GM19452 (cell line): ENCODE results near the gene TMEM80.
A peak's percentile ranks its signal among the peaks of the same experiment; 100 is the strongest.
"Not testable (repeated sequence)": the region's sequence is repeated elsewhere in the genome, so short reads cannot be mapped to it uniquely, and the experiment has no call there.

Experiments used
- ATAC-seq: cut with Tn5 transposase; IDR thresholded peaks from one replicate; pipeline ENCODE4 v1.9.1; 2021; ENCODE audit not compliant: unreplicated experiment

The TMEM80 gene

DNA sequence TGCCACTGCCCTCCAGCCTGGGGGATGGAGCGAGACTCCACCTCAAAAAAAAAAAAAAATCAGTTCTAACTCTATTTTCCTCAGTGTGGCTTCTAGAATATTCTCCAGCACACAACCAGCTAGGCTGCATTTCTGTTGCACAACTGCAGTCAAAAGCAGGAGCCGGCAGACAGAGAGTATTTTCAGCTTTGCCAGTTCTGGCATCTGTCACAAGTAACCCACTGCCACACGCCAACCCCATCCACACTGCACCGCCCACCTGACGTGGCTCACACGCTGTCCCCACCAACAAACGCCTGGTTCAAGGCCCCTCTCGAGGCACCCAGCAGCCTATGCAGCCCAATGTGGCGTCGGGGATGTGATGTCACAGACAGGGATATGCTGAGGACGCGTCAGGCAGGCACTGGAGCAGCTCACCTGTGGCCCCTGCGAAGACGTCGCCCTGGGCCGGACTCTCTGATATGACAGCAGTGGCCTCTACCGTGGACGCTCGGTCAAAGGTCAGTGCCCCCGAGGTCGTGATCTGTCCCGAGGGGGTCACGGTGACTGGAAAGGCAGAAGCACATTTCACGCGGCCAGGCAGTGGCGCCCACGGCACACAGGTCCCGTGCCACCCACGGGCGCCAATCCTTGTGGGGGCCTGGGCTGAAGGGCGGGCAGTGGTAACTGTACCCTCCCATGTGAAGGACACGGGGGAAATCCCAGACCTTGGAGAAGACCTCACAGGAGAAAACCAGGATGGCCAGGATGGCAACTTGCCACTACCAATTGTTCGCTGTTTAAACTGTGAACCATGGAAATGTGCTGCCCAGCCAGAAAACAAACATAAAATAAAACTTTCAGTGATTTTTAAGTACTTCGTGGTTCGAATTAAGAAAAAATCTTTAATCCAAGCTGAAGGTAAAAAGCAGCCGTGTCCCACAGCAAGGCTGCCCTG is 16.1 kb upstream of the TMEM80 start:
- no peak for ATAC-seq

DNA sequence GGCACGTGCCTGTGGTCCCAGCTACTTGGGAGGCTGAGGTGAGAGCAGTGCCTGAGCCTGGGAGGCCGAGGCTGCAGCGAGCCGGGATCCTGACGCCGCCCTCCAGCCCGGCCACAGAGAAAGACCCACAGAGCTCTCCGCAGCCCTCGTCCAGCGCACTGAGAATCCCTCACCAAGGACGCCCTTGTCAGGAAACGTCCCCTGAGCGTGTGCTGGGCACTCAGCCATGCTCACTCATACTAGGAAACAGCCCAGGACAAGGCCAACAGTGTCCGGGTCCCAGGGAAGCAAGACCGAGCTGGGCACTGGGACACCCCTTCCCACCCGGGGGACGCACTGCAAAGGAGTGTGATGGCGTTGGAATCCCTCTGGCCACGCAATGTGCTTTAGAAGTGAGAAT is 15.1 kb upstream of the TMEM80 start:
- no peak for ATAC-seq

DNA sequence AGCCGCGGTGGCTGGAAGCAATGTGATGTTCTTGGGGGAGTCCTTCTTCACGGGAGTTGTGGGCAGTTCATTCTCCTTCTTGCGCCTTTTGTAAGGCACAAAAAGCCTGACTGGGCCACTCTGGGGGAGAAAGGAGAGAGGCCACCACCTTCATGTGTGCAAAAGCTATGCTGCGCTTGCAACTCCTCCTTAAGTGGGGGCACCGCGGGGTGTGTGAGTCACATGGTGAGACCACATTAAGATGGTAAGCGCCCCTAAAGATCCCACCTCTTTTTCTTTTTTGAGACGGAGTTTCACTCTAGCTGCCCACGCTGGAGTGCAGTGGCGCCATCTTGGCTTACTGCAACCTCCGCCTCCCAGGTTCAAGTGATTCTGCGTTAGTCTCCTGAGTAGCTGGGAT is 14.6 kb upstream of the TMEM80 start:
- no peak for ATAC-seq

DNA sequence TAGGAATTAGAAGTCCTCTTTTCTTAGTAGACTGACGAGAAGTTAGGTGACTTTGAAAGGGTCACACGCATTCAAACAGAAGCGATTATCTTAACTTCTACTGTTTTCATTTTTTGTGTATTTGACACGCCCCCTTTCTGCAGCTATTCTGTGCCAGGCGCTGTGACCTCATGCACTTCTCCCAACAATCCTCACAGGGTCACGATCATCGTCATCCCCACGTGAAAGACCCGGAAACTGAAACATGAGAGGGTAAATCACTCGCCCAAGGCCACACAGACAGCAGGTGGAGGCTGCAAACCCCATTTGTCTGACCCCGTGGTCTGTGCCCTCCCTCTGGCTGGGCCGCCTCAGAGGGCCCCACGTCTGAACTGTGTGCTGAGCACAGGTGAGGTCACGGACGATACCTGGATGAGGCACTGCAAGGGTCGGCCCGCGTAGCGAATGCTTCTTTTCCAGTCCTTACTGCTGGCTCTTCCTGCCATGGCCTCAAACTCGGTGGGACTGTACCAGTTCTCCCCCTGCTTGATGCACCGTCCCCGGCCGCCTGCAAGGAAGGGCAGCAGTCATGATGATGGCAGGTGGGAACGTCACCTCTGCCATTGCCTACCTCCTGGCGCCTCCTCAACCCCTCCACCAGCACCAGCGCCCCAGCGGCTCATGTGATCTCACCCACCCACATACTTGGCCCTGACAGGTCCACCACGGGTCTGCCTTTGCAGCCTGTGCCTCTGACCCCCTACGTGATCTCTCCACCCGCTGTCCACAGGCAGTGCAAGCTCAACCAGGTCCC is 9.0 kb upstream of the TMEM80 start:
- ATAC-seq, result no peak

DNA sequence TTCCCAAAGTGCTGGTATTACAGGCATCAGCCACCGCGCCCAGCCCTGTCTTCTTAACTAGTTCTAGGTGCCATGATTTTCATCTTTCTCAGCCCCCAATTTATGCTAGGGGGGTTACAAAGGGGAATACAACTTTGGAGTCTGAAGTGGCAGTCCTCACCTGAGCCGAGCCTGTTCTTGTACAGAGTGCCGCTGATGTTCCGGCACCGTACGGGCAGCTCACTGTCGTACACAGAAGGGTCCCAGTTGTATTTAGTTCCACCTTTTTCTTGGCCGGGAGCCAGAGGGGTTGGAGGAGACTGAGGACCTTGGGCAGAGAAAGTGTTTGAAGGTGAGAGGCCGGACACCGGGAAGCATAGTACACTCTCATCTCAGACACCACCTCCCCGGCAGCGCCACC is 7.9 kb upstream of the TMEM80 start:
- no peak for ATAC-seq

DNA sequence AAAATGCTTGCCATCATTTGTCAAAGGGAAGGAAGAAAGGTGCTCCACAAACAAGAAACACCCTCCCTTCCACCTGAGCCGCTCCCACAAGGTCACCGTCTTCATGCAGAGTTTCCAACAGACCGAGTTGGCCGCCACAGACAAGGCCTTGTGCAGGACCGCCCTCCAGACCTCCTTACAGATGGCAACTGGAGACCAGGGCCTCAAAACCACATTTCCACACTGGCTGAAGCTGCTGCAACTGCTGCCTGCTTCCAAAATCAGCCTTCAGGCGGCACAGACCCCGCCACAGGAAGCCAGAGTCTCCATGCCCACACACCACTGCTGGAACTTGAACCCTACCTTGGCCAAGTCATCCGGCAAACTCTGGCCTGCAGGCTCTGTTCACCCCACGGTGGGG is 6.9 kb upstream of the TMEM80 start:
- ATAC-seq, result no peak

DNA sequence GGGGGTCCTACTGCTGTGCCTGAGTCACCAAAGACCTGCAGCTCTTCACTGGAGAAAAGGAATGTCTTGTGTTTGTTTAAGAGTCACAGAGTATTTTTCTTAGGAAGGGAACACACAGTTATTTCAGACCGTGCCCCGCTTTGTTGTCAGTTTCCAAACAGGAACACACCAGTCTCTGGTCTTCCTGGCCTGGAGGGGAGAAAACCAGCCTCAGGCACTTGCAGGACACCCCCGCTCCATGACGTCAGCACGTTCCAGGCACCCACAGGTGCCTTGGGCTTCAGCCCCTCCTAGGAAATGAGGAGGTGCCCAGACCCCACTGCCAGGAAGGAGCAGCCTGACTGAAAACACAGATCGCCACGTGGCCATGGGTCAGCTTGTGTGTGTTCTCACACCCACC is 6.0 kb upstream of the TMEM80 start:
- ATAC-seq, result no peak

DNA sequence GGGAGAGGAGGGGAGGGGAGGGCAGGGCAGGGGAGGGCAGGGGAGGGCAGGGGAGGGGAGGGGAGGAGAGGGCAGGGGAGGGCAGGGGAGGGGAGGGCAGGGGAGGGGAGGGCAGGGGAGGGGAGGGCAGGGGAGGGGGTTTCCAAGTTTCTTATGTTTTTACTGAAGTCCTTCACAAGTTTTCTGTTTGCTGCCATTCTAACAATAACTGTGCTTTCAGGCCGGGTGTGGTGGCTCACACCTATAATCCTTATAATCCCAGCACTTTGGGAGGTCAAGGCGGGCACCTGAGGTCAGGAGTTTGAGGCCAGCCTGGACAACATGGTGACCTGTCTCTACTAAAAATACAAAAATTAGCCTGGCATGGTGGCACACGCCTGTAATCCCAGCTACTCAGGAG is 5.4 kb upstream of the TMEM80 start:
- ATAC-seq, result not testable (repeated sequence)

DNA sequence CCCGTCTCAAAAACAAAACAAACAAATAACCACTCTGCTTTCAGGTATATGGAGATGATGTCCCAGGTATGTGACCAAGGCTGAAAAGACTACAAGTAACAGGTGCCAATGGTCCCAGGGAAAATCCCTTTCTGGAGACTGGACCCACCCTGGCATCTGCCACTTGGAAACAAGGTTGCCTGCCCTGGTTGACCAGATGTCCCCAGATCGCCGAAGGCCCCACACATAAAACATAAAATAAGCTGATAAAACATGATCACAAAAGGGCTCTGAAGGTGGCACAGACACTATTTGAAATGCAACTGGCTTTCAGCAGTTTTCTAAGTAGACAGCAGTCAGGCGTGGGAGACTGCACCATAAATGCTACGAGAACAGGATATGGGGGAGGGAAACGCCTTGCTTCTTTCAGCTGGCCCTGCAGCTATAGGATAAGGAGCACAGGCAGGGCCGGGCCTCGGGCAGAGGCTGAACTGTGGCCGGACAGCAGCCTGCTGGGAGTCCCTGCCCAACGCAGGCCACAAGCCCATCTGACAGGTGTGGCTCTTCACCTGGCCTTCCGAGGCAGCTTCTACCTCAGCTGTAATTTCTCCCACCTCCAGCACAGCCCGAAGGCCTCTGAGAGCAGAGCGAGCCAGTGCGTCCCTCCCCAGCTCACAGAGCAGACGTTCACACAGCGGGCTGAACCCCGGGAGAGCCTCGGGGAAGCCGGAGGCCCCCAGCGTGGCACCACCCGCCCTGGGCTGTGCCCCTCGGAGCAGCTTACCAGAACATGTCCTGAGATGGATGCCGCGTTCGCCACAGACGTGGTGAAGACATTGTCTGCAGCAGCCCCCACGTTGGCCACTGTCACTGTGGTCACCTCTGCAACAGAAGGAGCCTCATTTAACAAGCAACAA is 4.6 kb upstream of the TMEM80 start:
- no peak for ATAC-seq

DNA sequence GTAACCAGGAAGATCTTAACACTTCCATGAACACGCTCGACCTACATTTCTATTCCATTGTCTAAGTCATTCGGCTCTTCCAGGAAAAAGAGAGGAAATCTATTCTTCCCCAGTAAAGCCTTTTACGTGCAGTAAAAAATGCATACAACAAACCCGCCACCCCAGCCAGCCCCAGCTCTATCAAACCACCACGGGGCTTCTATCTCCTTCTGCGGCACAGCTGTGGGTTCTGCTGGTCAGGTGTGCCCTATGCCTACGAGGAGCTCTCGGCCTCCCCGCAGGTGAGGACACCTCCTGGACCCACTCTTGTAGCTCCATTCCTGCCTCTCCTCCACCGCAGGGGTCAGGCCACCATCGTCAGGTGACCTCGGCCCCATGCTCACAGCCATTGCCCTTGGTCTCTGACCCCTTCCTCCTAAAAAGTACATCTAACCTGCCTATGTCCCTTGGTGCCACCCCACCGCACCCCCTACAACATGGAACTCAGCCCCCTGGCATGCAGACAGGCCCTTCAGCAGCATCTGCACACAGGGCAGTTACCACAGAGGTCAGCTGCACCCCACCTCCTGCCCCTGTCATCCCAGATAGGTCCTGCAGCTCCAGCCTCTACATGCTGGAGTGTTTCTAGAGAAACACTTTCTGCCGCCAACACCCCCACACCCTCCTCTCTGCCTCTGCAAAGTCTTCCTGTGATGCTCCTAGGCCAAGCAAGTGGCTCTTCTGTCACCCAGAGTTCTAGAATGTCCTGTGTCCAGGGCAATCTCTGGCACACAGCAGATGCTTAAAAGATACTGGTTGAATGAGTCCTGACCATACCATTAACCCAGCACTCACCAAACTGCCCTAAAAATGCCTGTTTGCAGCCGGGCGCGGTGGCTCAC is 3.7 kb upstream of the TMEM80 start:
- no peak for ATAC-seq

DNA sequence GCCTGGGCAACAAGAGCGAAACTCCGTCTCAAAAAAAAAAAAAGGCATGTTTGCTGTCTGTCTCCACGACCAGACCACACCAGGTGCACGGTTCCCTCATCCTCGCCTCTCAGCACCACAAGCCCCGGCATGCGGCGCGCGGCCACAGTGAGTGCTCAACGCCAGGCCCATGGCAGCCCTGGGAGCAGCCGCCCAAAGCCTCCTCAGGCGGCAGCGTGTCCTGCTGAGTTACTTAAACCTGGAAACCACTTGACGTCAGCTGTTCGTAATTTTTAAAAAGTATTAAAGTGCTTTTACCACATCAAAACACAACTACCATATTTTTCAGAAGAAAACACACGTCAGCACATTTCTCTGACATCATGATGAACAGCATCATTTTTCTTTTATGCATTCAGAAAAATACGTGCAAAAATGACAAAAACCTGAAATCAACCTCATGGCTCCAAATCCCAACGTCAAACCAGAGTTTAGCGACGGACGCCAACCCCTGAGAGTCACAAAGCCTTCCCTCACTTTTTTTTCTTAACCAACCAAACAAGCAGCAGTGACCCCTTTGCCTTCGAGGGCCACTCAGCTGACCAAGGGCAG is 2.7 kb upstream of the TMEM80 start:
- ATAC-seq, result no peak

DNA sequence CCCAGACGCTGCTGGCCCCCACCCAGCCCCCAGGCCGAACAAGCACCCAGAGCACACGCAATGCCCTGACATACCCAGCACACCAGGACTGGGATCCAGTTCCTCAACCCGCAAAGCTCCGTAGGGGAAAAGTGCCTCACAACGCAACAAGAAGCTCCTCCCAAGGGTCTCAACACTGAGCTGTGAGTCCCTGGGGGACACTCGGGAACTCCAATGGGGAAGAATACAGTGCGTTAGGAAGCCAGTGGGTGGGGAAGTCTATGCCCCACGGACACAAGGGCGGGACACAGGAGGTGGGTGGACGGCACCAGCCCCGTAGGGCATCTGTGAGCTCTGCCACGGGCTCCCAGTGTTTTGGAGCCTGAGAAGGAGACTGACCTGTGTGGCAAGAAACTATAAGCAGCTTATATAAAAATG is 2.2 kb upstream of the TMEM80 start:
- ATAC-seq, result no peak

DNA sequence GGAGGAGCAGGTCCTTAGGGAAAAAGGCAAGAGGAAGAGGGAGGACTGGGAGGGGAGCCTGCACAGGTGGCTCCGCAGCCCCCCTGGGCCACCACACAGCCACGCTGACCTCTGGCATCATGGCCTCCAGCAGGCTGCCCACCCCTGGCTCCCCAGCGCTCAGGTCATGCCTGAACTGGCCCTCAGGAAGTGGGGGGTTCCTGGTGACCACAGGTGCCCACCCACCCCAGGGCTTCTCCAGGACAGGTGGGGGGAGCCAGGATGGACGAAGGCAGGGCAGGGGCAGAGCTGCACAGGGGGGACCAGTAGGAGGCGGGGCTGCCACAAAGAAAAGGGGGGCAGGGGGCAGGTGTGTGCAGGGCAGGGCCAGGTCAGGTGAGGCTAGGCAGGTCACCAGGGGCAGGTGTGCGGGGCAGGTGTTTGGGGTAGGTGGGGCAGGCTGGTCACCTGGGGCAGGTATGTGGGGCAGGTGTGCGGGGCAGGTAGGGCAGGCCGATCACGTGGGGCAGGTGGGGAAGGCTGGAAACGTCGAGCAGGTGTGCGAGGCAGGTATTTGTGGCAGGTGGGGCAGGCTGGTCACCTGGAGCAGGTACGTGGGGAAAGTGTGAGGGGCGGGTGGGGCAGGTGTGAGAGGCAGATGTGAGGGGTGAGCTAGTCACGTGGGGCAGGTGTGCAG is 1.6 kb upstream of the TMEM80 start:
- ATAC-seq, result no peak

DNA sequence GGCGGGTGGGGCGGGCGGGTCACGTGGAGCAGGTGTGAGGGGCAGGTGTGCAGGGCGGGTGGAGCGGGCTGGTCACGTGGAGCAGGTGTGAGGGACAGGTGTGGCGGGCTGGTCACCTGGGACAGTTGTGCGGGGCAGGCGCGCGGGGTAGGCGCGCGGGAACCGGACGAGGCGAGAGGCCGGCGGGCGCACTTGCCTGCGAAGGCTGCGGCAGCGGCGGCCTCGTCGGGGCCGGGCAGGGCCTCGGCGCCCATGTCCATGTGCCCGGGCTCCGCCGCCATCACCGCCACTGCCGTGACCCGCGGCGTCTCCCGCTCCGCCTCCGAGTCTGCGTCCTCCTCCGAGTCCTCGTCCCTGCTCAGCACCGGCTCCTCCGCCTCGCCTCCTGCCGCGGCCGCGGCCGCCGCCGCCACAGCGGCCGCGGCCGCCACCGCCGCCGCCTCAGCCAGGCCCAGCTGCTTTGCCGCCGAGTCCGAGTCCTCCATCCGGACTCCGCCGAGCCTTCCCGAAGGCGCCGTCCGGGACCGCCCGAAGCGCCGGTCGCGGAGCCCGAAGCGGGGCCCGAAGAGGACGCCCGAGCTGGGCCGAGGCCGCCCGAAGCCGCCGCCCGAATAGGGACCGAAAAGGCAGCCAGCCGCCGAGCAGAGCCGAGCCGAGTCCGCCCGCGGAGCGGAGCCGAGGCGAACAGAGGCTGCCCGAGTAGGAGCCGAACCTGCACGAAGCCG is 891 bp upstream of the TMEM80 start, which contains the start of gene DEAF1:
DEAF1 (minus strand) TSS at position 660 of the 725 bp plus-strand sequence; CDS start at position 485, 175 bp downstream.
- peak; percentile 77 for ATAC-seq

DNA sequence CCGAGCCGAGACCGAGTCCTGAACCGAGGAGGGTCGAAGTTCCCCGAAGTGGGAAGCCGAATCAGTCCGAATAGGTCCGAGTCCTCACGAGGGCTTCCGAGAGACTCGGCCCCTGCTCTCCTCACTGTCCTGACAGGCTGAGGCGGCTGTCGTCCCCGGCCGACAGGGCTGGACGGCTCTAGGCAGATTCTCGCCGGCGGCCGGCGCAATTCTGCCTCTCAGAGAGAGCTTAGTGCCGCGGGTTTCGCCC is 403 bp upstream of the TMEM80 start:
- ATAC-seq, result no peak

DNA sequence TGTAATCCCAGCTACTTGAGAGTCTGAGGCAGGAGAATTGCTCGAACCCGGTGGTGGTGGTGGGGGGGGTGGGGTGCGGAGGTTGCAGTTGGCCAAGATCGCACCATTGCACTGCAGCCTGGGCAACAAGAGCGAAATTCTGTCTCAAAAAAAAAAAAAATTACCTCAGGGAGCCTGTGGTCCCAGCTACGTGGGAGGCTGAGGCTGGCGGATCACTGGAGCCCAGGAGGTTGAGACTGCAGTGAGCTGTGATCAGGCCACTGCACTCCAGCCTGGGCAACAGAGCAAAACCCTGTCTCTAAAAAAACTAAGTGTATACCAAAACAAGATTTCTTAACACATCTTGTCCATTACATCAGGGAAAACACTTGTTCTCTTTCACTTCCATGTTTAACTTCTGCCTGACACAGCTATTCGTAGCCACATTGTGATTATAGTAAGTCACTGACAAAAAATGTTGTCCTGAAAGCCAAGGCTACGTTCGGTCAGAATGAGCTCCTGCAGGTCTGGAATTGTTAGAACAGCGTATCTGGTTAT is 1.4 kb downstream of the TMEM80 start:
- no peak for ATAC-seq

DNA sequence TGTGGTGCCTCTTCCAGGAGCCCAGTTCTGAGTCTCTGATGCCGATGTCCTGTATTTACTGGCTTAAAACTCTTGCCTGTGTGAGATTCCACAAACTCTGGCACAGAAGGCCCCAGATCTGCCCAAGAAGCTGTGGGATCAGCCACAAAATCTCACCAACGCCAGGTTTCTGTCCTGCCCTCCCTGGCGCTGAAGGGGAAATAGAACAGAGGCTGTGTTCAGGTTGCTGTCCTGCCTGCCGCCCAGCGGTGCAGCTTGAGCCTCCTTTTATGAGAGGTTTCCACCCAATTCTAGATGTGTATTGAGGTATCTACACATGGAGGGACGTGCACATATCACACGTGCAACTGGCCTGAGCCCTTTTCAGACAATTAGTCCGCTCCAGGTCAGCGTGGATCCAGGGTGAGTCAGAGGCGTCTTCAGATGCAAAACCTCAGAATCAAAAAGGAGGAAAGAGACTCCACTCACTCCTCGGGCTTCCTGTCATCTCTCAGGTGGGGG is 2.2 kb downstream of the TMEM80 start:
- ATAC-seq, result no peak

DNA sequence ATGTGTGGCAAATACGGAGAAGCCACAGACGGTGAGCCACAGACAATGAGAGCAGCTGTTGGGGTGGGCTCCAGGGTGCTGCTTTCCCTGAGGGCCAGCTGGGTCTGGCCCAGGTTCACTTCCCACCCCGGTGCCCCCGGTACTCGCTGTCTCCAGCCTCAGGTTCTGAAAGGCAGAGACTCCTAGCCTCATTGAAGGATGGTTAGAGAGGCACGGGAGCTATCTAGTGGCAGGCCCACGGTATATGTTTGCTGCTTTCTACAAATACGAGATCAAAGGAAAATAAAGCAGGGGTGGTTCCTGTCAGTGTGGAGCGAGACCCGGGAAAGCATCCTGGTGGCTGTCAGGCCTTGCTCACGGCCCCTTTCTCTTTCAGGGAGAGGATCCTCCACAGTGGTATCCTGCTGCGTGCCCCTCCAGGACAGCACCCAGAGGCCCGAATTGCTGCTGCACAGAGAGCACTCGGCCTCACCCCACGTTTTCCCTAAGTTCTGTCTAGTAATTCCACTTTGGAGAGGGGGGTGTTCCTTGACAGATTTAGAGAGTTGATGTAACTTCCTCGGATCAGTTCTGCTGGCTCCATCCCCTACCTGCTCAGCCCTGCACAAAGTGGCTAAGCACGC is 3.0 kb downstream of the TMEM80 start:
- no peak for ATAC-seq
